Hematopoietic multipotent progenitor cell treated with erythropoietin and hydrocortisone succinate and interleukin-3 and kit ligand, for 6 days (in vitro differentiated cells): ENCODE measurements around the gene RBP2.

Experiments used
- DNase-seq: peaks from one replicate; pipeline ENCODE4 v3.0.0-alpha.2; 2015

RBP2 gene

GRCh38 chr3:139480585-139480984 lies 4.3 kb upstream of the RBP2 start:
- DNase-seq, result no peak

GRCh38 chr3:139477710-139478640 lies 1.7 kb upstream of the RBP2 start:
- DNase-seq, result no peak

- no peak for DNase-seq
Measured at GRCh38 chr3:139473155-139473771, 3.1 kb downstream of the RBP2 start.

- DNase-seq, result no peak
Measured at GRCh38 chr3:139472380-139473010, 3.8 kb downstream of the RBP2 start.

GRCh38 chr3:139470199-139470598 lies 6.1 kb downstream of the RBP2 start:
- DNase-seq, result no peak

- DNase-seq, result no peak
Measured at GRCh38 chr3:139468399-139468798, 7.9 kb downstream of the RBP2 start.

GRCh38 chr3:139466360-139466759 lies 10.0 kb downstream of the RBP2 start:
- no peak for DNase-seq

GRCh38 chr3:139465636-139466035 lies 10.7 kb downstream of the RBP2 start:
- no peak for DNase-seq

GRCh38 chr3:139463466-139463865 lies 12.8 kb downstream of the RBP2 start:
- DNase-seq, result no peak

- no peak for DNase-seq
Measured at GRCh38 chr3:139460529-139460928, 15.8 kb downstream of the RBP2 start.

- DNase-seq, result no peak
Measured at GRCh38 chr3:139460076-139460475, 16.2 kb downstream of the RBP2 start.

- no peak for DNase-seq
Measured at GRCh38 chr3:139458348-139458747, 18.0 kb downstream of the RBP2 start.

GRCh38 chr3:139457066-139457465 lies 19.2 kb downstream of the RBP2 start:
- no peak for DNase-seq

GRCh38 chr3:139456386-139456785 lies 19.9 kb downstream of the RBP2 start:
- DNase-seq, result no peak

- peak; percentile 45 for DNase-seq
Measured at GRCh38 chr3:139455855-139456254, 20.5 kb downstream of the RBP2 start.

GRCh38 chr3:139455206-139455605 lies 21.1 kb downstream of the RBP2 start:
- no peak for DNase-seq

GRCh38 chr3:139454346-139454745 lies 22.0 kb downstream of the RBP2 start:
- DNase-seq, result no peak

GRCh38 chr3:139450159-139450558 lies 26.2 kb downstream of the RBP2 start:
- no peak for DNase-seq

GRCh38 chr3:139449566-139449965 lies 26.8 kb downstream of the RBP2 start:
- no peak for DNase-seq

- no peak for DNase-seq
Measured at GRCh38 chr3:139448104-139448503, 28.2 kb downstream of the RBP2 start.

GRCh38 chr3:139447486-139447885 lies 28.8 kb downstream of the RBP2 start:
- no peak for DNase-seq

GRCh38 chr3:139444446-139444845 lies 31.9 kb downstream of the RBP2 start:
- no peak for DNase-seq

GRCh38 chr3:139443186-139443585 lies 33.1 kb downstream of the RBP2 start:
- no peak for DNase-seq

GRCh38 chr3:139441656-139442055 lies 34.7 kb downstream of the RBP2 start:
- DNase-seq, result no peak
